Measurements from ENCODE around the gene BBIP1. TPM values are rescaled to one million over a fixed set of nuclear protein-coding genes. Genes with fewer than 3 reads are reported as not detected.

BBIP1 gene
- total and polyA plus RNA-seq, 9 of the 15 experiments (the other 6 are each of a cell fraction or from before 2014, with no cell fraction given), result 5.2 to 31.0 (median 19.4) TPM

- TF ChIP-seq ETV5 (CRISPR knock-in tag; IDR thresholded peaks at IDR 0.05; ENCODE audit: low read depth) (no peak), MXI1 (IDR thresholded peaks at IDR 0.05; ENCODE audit: low read depth, low read length) (no peak; the same call in 1 of the 2 replicates), ZNF551 (CRISPR knock-in tag; IDR thresholded peaks at IDR 0.05) (no peak), NRF1 (conservative IDR thresholded peaks at IDR 0.05 in 1 of 2, IDR thresholded peaks at IDR 0.05 in 1 of 2) (peak; percentile 22 to 44; a peak in 3 of 4 replicates), PPARD (CRISPR knock-in tag; IDR thresholded peaks at IDR 0.05) (no peak), ILF3 (IDR thresholded peaks at IDR 0.05; ENCODE audit: borderline replicate concordance) (no peak), ZBTB7A (IDR thresholded peaks at IDR 0.05; ENCODE audit: borderline replicate concordance, control insufficient read depth, low read depth, low read length) (peak; percentile 85), ZEB2 (IDR thresholded peaks at IDR 0.05) (no peak), ZNF445 (CRISPR knock-in tag; IDR thresholded peaks at IDR 0.05; ENCODE audit: low read depth) (no peak), ARID1B (IDR thresholded peaks at IDR 0.05) (no peak), MLX (CRISPR knock-in tag; conservative IDR thresholded peaks at IDR 0.05) (no peak), SOX6 (IDR thresholded peaks at IDR 0.05) (no peak), ZNF583 (CRISPR knock-in tag; IDR thresholded peaks at IDR 0.05) (no peak), SAFB2 (IDR thresholded peaks at IDR 0.05; ENCODE audit: borderline replicate concordance, low read depth, low read length, severe bottlenecking) (no peak), HDAC1 (IDR thresholded peaks at IDR 0.05) (0 out of 4 replicates have a peak, but pooled peaks of 1 of the 2 experiments have one; percentile 13), TBL1XR1 (IDR thresholded peaks at IDR 0.05; ENCODE audit: low read length in 2 of 2) (peak in 1 of 2 experiments; percentile 25; a peak in 1 of 4 replicates)
- TF ChIP-seq, protein P1, sequence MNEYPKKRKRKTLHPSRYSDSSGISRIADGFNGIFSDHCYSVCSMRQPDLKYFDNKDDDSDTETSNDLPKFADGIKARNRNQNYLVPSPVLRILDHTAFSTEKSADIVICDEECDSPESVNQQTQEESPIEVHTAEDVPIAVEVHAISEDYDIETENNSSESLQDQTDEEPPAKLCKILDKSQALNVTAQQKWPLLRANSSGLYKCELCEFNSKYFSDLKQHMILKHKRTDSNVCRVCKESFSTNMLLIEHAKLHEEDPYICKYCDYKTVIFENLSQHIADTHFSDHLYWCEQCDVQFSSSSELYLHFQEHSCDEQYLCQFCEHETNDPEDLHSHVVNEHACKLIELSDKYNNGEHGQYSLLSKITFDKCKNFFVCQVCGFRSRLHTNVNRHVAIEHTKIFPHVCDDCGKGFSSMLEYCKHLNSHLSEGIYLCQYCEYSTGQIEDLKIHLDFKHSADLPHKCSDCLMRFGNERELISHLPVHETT (CRISPR knock-in tag; conservative IDR thresholded peaks at IDR 0.05 in 1 of 2, IDR thresholded peaks at IDR 0.05 in 1 of 2), result no peak
- TF ChIP-seq, protein P2, sequence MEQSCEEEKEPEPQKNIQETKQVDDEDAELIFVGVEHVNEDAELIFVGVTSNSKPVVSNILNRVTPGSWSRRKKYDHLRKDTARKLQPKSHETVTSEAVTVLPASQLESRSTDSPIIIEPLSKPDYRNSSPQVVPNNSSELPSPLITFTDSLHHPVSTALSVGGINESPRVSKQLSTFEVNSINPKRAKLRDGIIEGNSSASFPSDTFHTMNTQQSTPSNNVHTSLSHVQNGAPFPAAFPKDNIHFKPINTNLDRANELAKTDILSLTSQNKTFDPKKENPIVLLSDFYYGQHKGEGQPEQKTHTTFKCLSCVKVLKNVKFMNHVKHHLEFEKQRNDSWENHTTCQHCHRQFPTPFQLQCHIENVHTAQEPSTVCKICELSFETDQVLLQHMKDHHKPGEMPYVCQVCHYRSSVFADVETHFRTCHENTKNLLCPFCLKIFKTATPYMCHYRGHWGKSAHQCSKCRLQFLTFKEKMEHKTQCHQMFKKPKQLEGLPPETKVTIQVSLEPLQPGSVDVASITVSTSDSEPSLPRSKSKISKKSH (CRISPR knock-in tag; IDR thresholded peaks at IDR 0.05), result no peak
- TF ChIP-seq, protein P3, sequence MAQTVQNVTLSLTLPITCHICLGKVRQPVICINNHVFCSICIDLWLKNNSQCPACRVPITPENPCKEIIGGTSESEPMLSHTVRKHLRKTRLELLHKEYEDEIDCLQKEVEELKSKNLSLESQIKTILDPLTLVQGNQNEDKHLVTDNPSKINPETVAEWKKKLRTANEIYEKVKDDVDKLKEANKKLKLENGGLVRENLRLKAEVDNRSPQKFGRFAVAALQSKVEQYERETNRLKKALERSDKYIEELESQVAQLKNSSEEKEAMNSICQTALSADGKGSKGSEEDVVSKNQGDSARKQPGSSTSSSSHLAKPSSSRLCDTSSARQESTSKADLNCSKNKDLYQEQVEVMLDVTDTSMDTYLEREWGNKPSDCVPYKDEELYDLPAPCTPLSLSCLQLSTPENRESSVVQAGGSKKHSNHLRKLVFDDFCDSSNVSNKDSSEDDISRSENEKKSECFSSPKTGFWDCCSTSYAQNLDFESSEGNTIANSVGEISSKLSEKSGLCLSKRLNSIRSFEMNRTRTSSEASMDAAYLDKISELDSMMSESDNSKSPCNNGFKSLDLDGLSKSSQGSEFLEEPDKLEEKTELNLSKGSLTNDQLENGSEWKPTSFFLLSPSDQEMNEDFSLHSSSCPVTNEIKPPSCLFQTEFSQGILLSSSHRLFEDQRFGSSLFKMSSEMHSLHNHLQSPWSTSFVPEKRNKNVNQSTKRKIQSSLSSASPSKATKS (CRISPR knock-in tag; IDR thresholded peaks at IDR 0.05), result no peak
- TF ChIP-seq, protein P4, sequence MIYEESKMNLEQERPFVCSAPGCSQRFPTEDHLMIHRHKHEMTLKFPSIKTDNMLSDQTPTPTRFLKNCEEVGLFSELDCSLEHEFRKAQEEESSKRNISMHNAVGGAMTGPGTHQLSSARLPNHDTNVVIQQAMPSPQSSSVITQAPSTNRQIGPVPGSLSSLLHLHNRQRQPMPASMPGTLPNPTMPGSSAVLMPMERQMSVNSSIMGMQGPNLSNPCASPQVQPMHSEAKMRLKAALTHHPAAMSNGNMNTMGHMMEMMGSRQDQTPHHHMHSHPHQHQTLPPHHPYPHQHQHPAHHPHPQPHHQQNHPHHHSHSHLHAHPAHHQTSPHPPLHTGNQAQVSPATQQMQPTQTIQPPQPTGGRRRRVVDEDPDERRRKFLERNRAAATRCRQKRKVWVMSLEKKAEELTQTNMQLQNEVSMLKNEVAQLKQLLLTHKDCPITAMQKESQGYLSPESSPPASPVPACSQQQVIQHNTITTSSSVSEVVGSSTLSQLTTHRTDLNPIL (CRISPR knock-in tag; IDR thresholded peaks at IDR 0.05), result no peak
These were observed 46.6 kb downstream of the BBIP1 start (continued) for GRCh38 chr10:110872145-110872983.

All from K562 (cell line).